A549 (cell line): Measurements from ENCODE around the gene HRH1. TPM values are rescaled to one million over a fixed set of nuclear protein-coding genes. Genes with fewer than 3 reads are reported as not detected.

Experiments
- ATAC-seq, 2 experiments: fragments of 200-7000 bp in 1 of 2; fragments of >200 bp in 1 of 2; cut with Nextera tagmentation in 1 of 2; cut with Tn5 transposase in 1 of 2; 3 replicates each; pipeline versions ENCODE4 v1.8.0 to v1.9.1; 2018 to 2020; ENCODE audit warnings: mild to moderate bottlenecking in 1 of 2, moderate library complexity in 1 of 2
- CTCF ChIA-PET: fragments of 300-600 bp; sonication (Branson Sonifier 250); formaldehyde crosslinking; extraction: SDS; loops from one replicate; lab custom pipeline; 2021; ENCODE audit warnings: antibody characterized with exemption, inconsistent platforms; lab: Yijun Ruan, JAX
- POLR2A ChIA-PET: fragments of 350-600 bp; formaldehyde crosslinking; extraction: SDS; loops from one replicate; lab custom pipeline; 2021; ENCODE audit warnings: antibody characterized with exemption, inconsistent platforms; lab: Yijun Ruan, JAX
- DNase-seq, 2 experiments: peaks; one replicate each; pipeline versions ENCODE4 v3.0.0 to v3.0.0-alpha.2; 2011 to 2016; ENCODE audit warnings: low read depth in 1 of 2, low spot score in 1 of 2
- FAIRE-seq: peaks from 2 replicates; lab custom pipeline; 2011; peaks lifted over from hg19 to GRCh38; lab: Jason Lieb, UNC
- H3K27ac ChIP-seq, 2 experiments: fragments of >200 bp; sonication (Bioruptor Twin); formaldehyde crosslinking; 3 replicates each; pipeline ENCODE4 v1.5.1; 2016 to 2017
- H3K4me1 ChIP-seq: fragments of >200 bp; sonication (Bioruptor Twin); formaldehyde crosslinking; 3 replicates; pipeline ENCODE4 v1.6.1; 2016
- H3K4me2 ChIP-seq: fragments of >200 bp; sonication (Bioruptor Twin); formaldehyde crosslinking; 3 replicates; pipeline ENCODE4 v1.6.1; 2016
- H3K4me3 ChIP-seq: fragments of >200 bp; sonication (Bioruptor Twin); formaldehyde crosslinking; 3 replicates; pipeline ENCODE4 v1.5.1; 2016
- H3K9me3 ChIP-seq: fragments of >200 bp; sonication (Bioruptor Twin); formaldehyde crosslinking; 3 replicates; pipeline ENCODE4 v1.6.1; 2016
- CBX8 ChIP-seq: fragments of 200-600 bp; sonication (generic); IDR thresholded peaks from 2 replicates; pipeline ENCODE4 v1.6.1; 2016
- CTCF ChIP-seq: fragments of >200 bp; sonication (Bioruptor Twin); formaldehyde crosslinking; IDR thresholded peaks from 3 replicates; pipeline ENCODE4 v1.5.1; 2016
- EHMT2 ChIP-seq: fragments of 200-600 bp; sonication (generic); IDR thresholded peaks from 2 replicates; pipeline ENCODE4 v1.6.1; 2016; ENCODE audit warnings: antibody characterized with exemption, low read depth, mild to moderate bottlenecking, moderate library complexity
- FOSB ChIP-seq: fragments of 250-450 bp; sonication (Bioruptor Pico); IDR thresholded peaks from 2 replicates; pipeline ENCODE4 v1.5.0; 2020; ENCODE audit warnings: mild to moderate bottlenecking, moderate library complexity
- FOSL2 ChIP-seq, 2 experiments: fragments of 450-650 bp in 1 of 2; fragments of >200 bp in 1 of 2; sonication (Bioruptor Twin) in 1 of 2; formaldehyde crosslinking; IDR thresholded peaks; 2 replicates each; pipeline versions ENCODE4 v1.5.0 to v1.6.1; 2016 to 2020; ENCODE audit warnings: mild to moderate bottlenecking in 1 of 2, moderate library complexity in 1 of 2
- FOXS1 ChIP-seq: fragments of 250-450 bp; sonication (Bioruptor Pico); IDR thresholded peaks from 2 replicates; pipeline ENCODE4 v1.5.0; 2020; ENCODE audit warnings: mild to moderate bottlenecking, moderate library complexity
- HDAC2 ChIP-seq: fragments of 200-600 bp; sonication (generic); IDR thresholded peaks from 2 replicates; pipeline ENCODE4 v1.6.1; 2016
- HEYL ChIP-seq: fragments of 250-450 bp; sonication (Bioruptor Pico); IDR thresholded peaks from 2 replicates; pipeline ENCODE4 v1.8.0; 2021; ENCODE audit warnings: mild to moderate bottlenecking, moderate library complexity
- HOXA7 ChIP-seq: fragments of 250-450 bp; sonication (Bioruptor Pico); IDR thresholded peaks from 2 replicates; pipeline ENCODE4 v1.5.0; 2020; ENCODE audit warnings: mild to moderate bottlenecking, moderate library complexity
- HOXB13 ChIP-seq: fragments of 250-450 bp; sonication (Bioruptor Pico); IDR thresholded peaks from 2 replicates; pipeline ENCODE4 v1.5.0; 2020; ENCODE audit warnings: low read depth, mild to moderate bottlenecking, moderate library complexity
- JUN ChIP-seq, 2 experiments: fragments of >200 bp; sonication (Bioruptor Twin); formaldehyde crosslinking; IDR thresholded peaks; 2 replicates in 1 of 2; 3 replicates in 1 of 2; pipeline ENCODE4 v1.6.1; 2016 to 2017
- JUNB ChIP-seq: fragments of >200 bp; sonication (Bioruptor Twin); formaldehyde crosslinking; IDR thresholded peaks from 2 replicates; pipeline ENCODE4 v1.6.1; 2016
- KDM1A ChIP-seq: fragments of 200-600 bp; sonication (generic); IDR thresholded peaks from 2 replicates; pipeline ENCODE4 v1.6.1; 2016; ENCODE audit warnings: low read depth, mild to moderate bottlenecking
- KDM5A ChIP-seq: fragments of 200-600 bp; sonication (generic); IDR thresholded peaks from 2 replicates; pipeline ENCODE4 v1.6.1; 2016; ENCODE audit warnings: antibody characterized with exemption, mild to moderate bottlenecking
- MAFK ChIP-seq: fragments of 450-650 bp; IDR thresholded peaks from 2 replicates; pipeline ENCODE4 v1.6.1; 2014; ENCODE audit not compliant: partially characterized antibody
- MYC ChIP-seq: IDR thresholded peaks from 2 replicates; pipeline ENCODE4 v1.6.1; 2012; ENCODE audit warnings: mild to moderate bottlenecking, inconsistent platforms, low read length, improper control_type of control experiment, borderline replicate concordance
- NPAS2 ChIP-seq: fragments of 250-450 bp; sonication (Bioruptor Pico); IDR thresholded peaks from 2 replicates; pipeline ENCODE4 v1.8.0; 2022; ENCODE audit warnings: mild to moderate bottlenecking, moderate library complexity, borderline replicate concordance
- RAD21 ChIP-seq, 2 experiments: fragments of >200 bp in 1 of 2; sonication (Bioruptor Twin) in 1 of 2; formaldehyde crosslinking in 1 of 2; IDR thresholded peaks in 1 of 2; conservative IDR thresholded peaks in 1 of 2; 2 replicates in 1 of 2; 3 replicates in 1 of 2; pipeline ENCODE4 v1.6.1; 2012 to 2018; ENCODE audit warnings: inconsistent platforms in 1 of 2
- RARB ChIP-seq: fragments of 250-450 bp; sonication (Bioruptor Pico); IDR thresholded peaks from 2 replicates; pipeline ENCODE4 v1.8.0; 2021; ENCODE audit warnings: mild to moderate bottlenecking, moderate library complexity
- REST ChIP-seq: fragments of 200-600 bp; sonication (generic); IDR thresholded peaks from 2 replicates; pipeline ENCODE4 v1.6.1; 2016; ENCODE audit warnings: antibody characterized with exemption, mild to moderate bottlenecking, moderate library complexity
- SMC3 ChIP-seq: fragments of >200 bp; sonication (Bioruptor Twin); formaldehyde crosslinking; IDR thresholded peaks from 3 replicates; pipeline ENCODE4 v1.6.1; 2018; ENCODE audit warnings: inconsistent platforms
- ZC3H11A ChIP-seq: fragments of 450-650 bp; IDR thresholded peaks from 2 replicates; pipeline ENCODE4 v1.6.1; 2014; ENCODE audit warnings: antibody characterized with exemption, mild to moderate bottlenecking
- ZFP36 ChIP-seq: fragments of 450-650 bp; IDR thresholded peaks from 2 replicates; pipeline ENCODE4 v1.6.1; 2014; ENCODE audit warnings: borderline replicate concordance; ENCODE audit not compliant: partially characterized antibody
- WGBS: methylation state at CpG from one replicate; pipeline ENCODE4 v1.1.6; 2017; ENCODE audit errors: missing lambda C conversion rate; 5-methylcytosine and 5-hydroxymethylcytosine counted together
- polyA plus RNA-seq, 4 experiments: library from polyadenylated mRNA; depleted of rRNA in 3 of 4; stranded (reverse); fragments of >200 nt; fragmentation: RNase III in 1 of 4; extraction: RNeasy Plus Mini Kit Qiagen cat#74134 plus additional on column Dnase treatment in 1 of 4; gene quantifications; 2 replicates in 3 of 4; 3 replicates in 1 of 4; pipeline ENCODE4 v1.2.3, GENCODE V29; 2011 to 2017
- TF ChIP-seq, protein P1 (sequence below): IDR thresholded peaks from 2 replicates; pipeline ENCODE4 v1.6.1; 2012
- TF ChIP-seq, protein P2 (sequence below): IDR thresholded peaks from 2 replicates; pipeline ENCODE4 v1.6.1; 2012; ENCODE audit warnings: low read depth, borderline replicate concordance

HRH1 gene
- polyA plus RNA-seq, 2 of the 4 experiments (the other 2 are of a cell fraction): 4.2 TPM

DNA sequence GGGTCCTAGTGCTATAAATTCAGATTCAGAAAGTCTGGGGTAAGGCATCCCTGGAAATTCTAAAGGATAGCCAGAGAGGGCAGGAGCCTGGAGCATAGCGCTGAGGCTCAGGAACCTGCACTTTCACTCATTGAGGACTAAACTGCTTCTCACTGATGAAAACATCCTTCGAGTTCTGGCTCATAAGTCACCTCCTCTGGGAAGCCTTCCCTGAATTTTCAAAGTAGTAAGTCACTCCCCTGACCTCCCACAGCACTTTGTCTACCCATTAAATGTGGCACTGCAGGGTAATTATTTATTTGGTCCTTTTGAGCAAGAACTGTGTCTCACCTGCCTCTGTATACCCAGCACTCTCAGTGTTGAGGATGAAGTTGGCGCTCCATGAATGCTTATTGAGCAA is 30.9 kb downstream of the HRH1 start:
- Histone ChIP-seq H3K4me1 (peaks cover 25% of the 10 kb centered on the region), H3K4me3 (no peak overlapping the region), H3K4me2 (peak overlapping the region; percentile 62), H3K27ac (peak overlapping the region in 1 of 2 experiments; percentile 46; a peak in 1 of 6 replicates), H3K9me3 (no peaks in the 10 kb centered on the region)
- ATAC-seq (no peak), DNase-seq (no peak), FAIRE-seq (no peak)
- 87% methylated on average over 3 of the region's 3 CpGs for WGBS
- POLR2A ChIA-PET: no interaction called here
- TF ChIP-seq RARB (CRISPR knock-in tag) (no peak), ZFP36 (peak; percentile 58)
- CTCF ChIA-PET: interaction anchor here (0.5 to 5.1 kb wide), 5 partner anchors 14 to 149 kb away, joined by 3 to 31 read pairs (median 3); partner anchors contain the start of gene HRH1

GRCh38 chr3:11185564-11186317 is 31.4 kb downstream of the HRH1 start:
- Histone ChIP-seq H3K4me1 (peaks cover 25% of the 10 kb centered on the region), H3K4me2 (peak overlapping the region; percentile 62), H3K9me3 (no peaks in the 10 kb centered on the region)
- peak; percentile 87 to 91 for ATAC-seq
- TF ChIP-seq HOXA7 (CRISPR knock-in tag) (no peak), HDAC2 (peak; percentile 63; the same call in 1 of the 2 replicates), FOSL2 (IDR thresholded peaks at IDR 0.05) (no peak), FOSL2 (CRISPR knock-in tag; IDR thresholded peaks at IDR 0.05) (0 out of 2 replicates have a peak, but pooled peaks have one; percentile 21), KDM1A (peak; percentile 85; the same call in 1 of the 2 replicates), RAD21 (conservative IDR thresholded peaks at IDR 0.05 in 1 of 2, IDR thresholded peaks at IDR 0.05 in 1 of 2) (peak; percentile 28 to 40; a peak in 4 of 5 replicates), CTCF (0 out of 3 replicates have a peak, but pooled peaks have one; percentile 17), FOXS1 (no peak), SMC3 (peak; percentile 30; the same call in 1 of the 3 replicates)
- TF ChIP-seq, protein P1, sequence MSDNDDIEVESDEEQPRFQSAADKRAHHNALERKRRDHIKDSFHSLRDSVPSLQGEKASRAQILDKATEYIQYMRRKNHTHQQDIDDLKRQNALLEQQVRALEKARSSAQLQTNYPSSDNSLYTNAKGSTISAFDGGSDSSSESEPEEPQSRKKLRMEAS: peak; percentile 63; the same call in 1 of the 2 replicates
- TF ChIP-seq, all 56 proteins: peak for 7
- Histone ChIP-seq H3K4me3 (no peak overlapping the region), H3K27ac (peak overlapping the region in 1 of 2 experiments; percentile 60; a peak in 3 of 6 replicates)
- no peak for FAIRE-seq
- ChIA-PET POLR2A (no interaction called here), CTCF (interaction anchor here (0.5 to 5.1 kb wide), 6 partner anchors 26 to 150 kb away, joined by 3 to 31 read pairs (median 3); partner anchors contain the start of gene HRH1)
- WGBS: 22% methylated on average over 11 of the region's 13 CpGs
- peak; percentile 58 to 83 for DNase-seq

DNA sequence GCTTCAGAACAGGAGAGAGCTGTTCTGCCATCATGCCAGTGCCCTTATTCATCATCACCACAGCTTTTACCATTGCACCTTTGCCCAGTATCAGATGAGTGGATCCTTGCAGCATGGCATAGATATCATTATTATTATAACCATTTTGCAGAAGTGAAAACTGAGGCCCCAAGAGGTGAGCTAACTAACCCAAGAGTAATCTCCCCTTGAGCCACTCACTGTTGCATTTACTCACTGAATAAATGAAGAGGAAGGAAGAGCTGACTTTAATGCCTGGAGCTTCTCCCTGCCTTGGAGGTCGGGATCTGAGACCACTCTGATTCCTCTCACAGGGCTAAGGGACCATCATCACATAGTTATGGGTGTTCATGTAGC is 32.0 kb downstream of the HRH1 start:
- DNase-seq: no peak
- CTCF ChIA-PET: interaction anchor here (0.6 to 5.1 kb wide), 4 partner anchors 30 to 149 kb away, joined by 3 to 31 read pairs (median 3); partner anchors contain the start of gene HRH1
- no peak for FAIRE-seq
- POLR2A ChIA-PET: no interaction called here
- Histone ChIP-seq H3K27ac (peak overlapping the region in 1 of 2 experiments; percentile 60; a peak in 3 of 6 replicates), H3K4me2 (peak overlapping the region; percentile 62), H3K4me3 (no peak overlapping the region), H3K4me1 (peaks cover 25% of the 10 kb centered on the region), H3K9me3 (no peaks in the 10 kb centered on the region)
- 100% methylated on average over 1 of the region's 1 CpG for WGBS
- TF ChIP-seq HDAC2: no peak
- TF ChIP-seq HEYL: no peak
- no peak for TF ChIP-seq NPAS2 (CRISPR knock-in tag)
- TF ChIP-seq SMC3: no peak
- TF ChIP-seq MYC: no peak
- no peak for TF ChIP-seq FOSB (CRISPR knock-in tag)
- no peak for TF ChIP-seq KDM1A
- no peak for TF ChIP-seq JUN (IDR thresholded peaks at IDR 0.05)
- no peak for TF ChIP-seq HOXB13 (CRISPR knock-in tag)
- no peak for TF ChIP-seq JUNB
- TF ChIP-seq, protein P1: no peak
- TF ChIP-seq, protein P2, sequence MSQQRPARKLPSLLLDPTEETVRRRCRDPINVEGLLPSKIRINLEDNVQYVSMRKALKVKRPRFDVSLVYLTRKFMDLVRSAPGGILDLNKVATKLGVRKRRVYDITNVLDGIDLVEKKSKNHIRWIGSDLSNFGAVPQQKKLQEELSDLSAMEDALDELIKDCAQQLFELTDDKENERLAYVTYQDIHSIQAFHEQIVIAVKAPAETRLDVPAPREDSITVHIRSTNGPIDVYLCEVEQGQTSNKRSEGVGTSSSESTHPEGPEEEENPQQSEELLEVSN: no peak
- TF ChIP-seq CBX8: no peak
- no peak for TF ChIP-seq FOXS1
- no peak for TF ChIP-seq REST
- no peak for TF ChIP-seq MAFK
- TF ChIP-seq KDM5A: no peak
- no peak for TF ChIP-seq RAD21 (conservative IDR thresholded peaks at IDR 0.05 in 1 of 2, IDR thresholded peaks at IDR 0.05 in 1 of 2)
- no peak for TF ChIP-seq ZC3H11A
- TF ChIP-seq EHMT2: no peak
- ATAC-seq: no peak
